Muscle layer of duodenum (tissue), 2 donors: ENCODE measurements around the gene SCPEP1.

ENCODE experiments used
- H3K27ac ChIP-seq: one replicate; pipeline ENCODE4 v1.7.0; 2013; ENCODE audit warnings: mild to moderate bottlenecking, low read length
- H3K27me3 ChIP-seq: one replicate; pipeline ENCODE4 v1.7.0; 2013; ENCODE audit warnings: low read depth, mild to moderate bottlenecking, control low read depth, low read length
- H3K36me3 ChIP-seq, 2 donors: one replicate each; pipeline ENCODE4 v1.7.0; 2013; ENCODE audit warnings: low read length in 2 of 2, control low read depth in 1 of 2, mild to moderate bottlenecking in 1 of 2; ENCODE audit not compliant: insufficient read depth in 2 of 2, control insufficient read depth in 1 of 2
- H3K4me1 ChIP-seq, 2 donors: one replicate each; pipeline ENCODE4 v1.7.0; 2013; ENCODE audit warnings: low read length in 2 of 2, mild to moderate bottlenecking in 2 of 2, control low read depth in 1 of 2, moderate library complexity in 1 of 2; ENCODE audit not compliant: insufficient read depth in 2 of 2, control insufficient read depth in 1 of 2
- H3K4me3 ChIP-seq, 2 donors: one replicate each; pipeline ENCODE4 v1.7.0; 2013; ENCODE audit warnings: low read length in 2 of 2, low read depth in 1 of 2, mild to moderate bottlenecking in 1 of 2
- H3K9me3 ChIP-seq, 2 donors: one replicate each; pipeline ENCODE4 v1.7.0; 2013; ENCODE audit warnings: low read length in 2 of 2, control low read depth in 1 of 2, mild to moderate bottlenecking in 1 of 2; ENCODE audit not compliant: control insufficient read depth in 1 of 2
- donor health status: healthy.

The SCPEP1 gene

DNA sequence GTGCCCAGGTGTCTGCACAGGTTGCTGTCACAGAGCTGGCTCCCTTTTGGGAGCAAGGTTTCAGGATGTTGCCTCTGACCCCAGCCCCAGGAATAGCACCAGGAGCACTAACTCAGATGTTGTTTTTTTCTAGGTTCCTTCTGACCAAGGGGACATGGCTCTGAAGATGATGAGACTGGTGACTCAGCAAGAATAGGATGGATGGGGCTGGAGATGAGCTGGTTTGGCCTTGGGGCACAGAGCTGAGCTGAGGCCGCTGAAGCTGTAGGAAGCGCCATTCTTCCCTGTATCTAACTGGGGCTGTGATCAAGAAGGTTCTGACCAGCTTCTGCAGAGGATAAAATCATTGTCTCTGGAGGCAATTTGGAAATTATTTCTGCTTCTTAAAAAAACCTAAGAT lies 28.1 kb downstream of the SCPEP1 start:
- peaks cover 5 to 40% of the 10 kb centered on the region in 2 donors for H3K36me3 ChIP-seq
- no peaks in the 10 kb centered on the region for H3K27me3 ChIP-seq
- H3K4me1 ChIP-seq, result no peaks in the 10 kb centered on the region
- H3K4me3 ChIP-seq, result no peak overlapping the region
- H3K27ac ChIP-seq, result no peak overlapping the region
- no peaks in the 10 kb centered on the region for H3K9me3 ChIP-seq

DNA sequence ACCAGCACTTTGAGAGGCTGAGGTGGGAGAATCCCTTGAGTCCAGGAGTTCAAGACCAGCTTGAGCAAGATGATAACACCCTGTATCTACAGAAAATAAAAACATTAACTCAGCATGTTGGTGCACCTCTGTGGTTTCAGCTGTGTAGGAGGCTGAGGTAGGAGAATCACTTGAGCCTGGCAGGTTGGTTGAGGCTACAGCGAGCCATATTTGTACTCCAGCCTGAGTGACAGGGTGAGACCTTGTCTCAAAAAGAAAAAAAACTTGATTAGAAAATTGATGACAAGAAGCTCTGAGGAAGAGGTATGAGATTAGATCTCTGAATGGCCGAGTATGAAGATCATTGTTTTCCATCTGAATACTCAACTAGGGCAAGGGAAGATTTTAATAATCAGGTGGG lies 31.0 kb downstream of the SCPEP1 start:
- no peaks in the 10 kb centered on the region for H3K27me3 ChIP-seq
- H3K4me3 ChIP-seq, result no peak overlapping the region
- peaks cover 0 to 12% of the 10 kb centered on the region in 2 donors for H3K36me3 ChIP-seq
- no peaks in the 10 kb centered on the region for H3K9me3 ChIP-seq
- H3K4me1 ChIP-seq, result no peaks in the 10 kb centered on the region
- H3K27ac ChIP-seq, result no peak overlapping the region

DNA sequence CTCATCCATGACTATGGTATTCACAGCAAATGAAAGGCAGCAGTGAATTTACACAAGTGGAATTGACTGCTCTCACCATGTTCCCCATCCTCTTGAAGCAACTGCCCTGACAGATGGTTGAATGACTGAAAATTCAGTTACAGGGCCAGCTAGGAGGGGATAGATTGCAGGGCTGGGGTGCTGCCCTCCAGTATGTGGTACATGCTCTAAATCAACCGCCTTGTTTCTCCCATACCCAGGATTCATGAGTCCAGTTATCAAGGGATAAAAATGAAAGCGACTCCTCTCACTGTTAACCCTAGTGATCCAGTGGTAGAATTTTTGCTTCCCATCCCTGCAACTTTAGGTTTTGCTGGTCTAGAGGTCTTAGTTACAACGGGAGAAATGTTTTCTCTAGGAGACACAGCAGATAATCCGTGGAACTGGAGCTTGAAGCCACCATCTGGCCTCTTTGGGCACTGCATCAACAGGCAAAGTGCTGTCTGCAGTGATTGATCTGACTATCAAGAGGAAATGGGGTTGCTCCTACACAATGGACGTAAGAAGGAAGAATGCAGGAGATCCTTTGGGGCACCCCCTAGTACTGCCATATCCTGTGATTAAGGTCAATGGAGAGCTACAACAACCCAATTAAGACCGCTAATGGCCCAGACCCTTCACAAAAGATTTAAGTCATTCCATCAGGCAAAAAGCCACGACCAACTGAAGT lies 32.0 kb downstream of the SCPEP1 start:
- Histone ChIP-seq H3K4me1 (no peaks in the 10 kb centered on the region), H3K9me3 (no peaks in the 10 kb centered on the region), H3K27me3 (no peaks in the 10 kb centered on the region), H3K36me3 (peaks cover 0 to 12% of the 10 kb centered on the region in 2 donors), H3K4me3 (peak overlapping the region in 1 of 2 donors; percentile 12), H3K27ac (no peak overlapping the region)

DNA sequence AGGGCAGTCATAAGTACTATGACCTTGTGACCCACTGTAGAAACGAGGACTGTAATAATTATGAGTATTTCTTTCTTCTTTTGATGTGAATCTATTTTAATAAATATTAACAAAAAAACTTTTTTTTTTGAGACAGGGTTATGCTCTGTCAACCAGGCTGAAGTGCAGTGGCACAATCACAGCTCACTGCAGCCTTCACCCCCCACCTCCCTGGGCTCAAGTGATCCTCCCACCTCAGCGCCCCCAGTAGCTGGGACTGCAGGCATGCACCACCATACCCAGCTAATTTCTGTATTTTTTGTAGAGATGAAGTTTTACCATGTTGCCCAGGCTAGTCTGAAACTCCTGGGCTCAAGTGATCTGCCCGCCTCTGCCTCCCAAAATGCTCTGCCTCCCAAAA lies 32.6 kb downstream of the SCPEP1 start:
- no peaks in the 10 kb centered on the region for H3K27me3 ChIP-seq
- peaks cover 0 to 7% of the 10 kb centered on the region in 2 donors for H3K36me3 ChIP-seq
- H3K4me3 ChIP-seq, result no peak overlapping the region
- H3K27ac ChIP-seq, result no peak overlapping the region
- no peaks in the 10 kb centered on the region for H3K9me3 ChIP-seq
- H3K4me1 ChIP-seq, result no peaks in the 10 kb centered on the region

DNA sequence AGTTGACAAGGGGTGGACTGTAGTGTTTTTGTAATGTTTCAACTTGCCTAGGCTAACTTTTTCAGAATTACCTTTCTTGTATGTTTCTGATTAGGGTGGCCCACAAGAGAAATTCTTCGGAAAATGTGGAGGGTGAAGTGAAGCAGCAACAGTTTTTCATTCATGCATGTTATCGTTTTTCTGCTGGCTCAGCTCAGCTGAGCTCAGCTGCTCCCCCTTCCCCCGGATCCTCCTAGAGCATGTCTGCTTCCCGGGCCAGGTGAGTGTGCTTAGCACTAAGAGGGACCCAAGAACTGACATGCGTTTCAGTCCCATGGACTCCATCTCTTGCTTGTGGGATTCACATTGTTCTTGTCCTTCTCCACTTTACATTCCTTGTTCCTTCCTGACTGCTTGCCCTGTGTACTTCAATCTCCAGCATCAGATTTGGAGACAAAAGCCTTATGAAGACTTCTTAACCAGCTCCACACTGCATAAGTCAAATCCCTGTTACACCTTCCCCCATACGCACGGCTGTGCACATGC lies 33.6 kb downstream of the SCPEP1 start:
- Histone ChIP-seq H3K9me3 (no peaks in the 10 kb centered on the region), H3K4me1 (no peaks in the 10 kb centered on the region), H3K36me3 (no peaks in the 10 kb centered on the region), H3K4me3 (no peak overlapping the region), H3K27me3 (no peaks in the 10 kb centered on the region), H3K27ac (no peak overlapping the region)

DNA sequence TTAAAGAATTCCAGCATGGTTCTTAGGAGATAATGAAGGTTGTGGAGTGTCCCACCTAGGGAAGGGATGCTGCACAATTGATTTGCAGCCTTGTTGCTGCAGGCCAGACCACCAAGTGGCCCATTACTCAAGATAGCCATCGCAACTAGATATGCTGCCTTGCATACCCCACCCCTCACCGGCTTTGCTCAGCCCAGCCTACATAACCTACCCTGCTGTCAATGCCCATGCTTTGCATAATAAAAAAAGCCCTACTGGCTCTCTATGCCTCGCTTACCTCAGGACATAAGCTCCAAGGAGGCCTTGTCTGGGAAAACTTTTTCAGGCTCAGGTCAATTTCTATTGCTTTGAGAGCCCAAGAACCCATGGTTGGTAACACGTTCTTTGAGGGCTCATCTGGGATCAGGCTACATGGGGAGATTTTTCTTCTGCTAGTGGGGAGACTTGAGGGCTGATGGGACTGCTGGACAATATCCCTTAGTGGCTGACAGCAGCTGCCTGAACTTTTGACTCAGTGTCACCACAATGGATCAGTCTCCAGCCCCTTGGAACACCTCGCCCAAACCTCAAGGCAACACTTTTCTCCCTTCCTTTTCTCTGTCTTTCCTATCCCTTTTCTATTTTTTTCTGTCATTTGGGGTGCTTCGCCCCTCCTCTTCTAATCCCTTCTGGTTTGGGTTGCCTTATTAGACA lies 38.3 kb downstream of the SCPEP1 start:
- no peaks in the 10 kb centered on the region for H3K4me1 ChIP-seq

DNA sequence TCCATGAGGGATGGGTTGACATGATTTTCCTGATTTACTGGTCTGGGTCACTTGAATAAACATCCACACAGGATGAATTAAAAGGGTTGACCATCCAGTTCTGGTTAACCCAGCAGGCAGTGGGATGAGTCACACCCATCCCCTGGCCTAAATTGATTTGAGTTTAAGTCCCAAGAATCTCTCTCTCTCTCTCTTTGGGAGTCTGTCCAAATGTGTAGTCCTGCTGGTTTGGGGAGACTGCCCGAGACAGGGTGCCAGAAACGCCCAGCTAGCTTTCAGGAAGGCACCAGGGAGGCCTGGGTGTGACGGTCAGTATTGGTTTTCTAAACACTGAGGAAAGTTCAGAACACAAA lies 38.8 kb downstream of the SCPEP1 start:
- no peaks in the 10 kb centered on the region for H3K36me3 ChIP-seq
- no peaks in the 10 kb centered on the region for H3K27me3 ChIP-seq
- H3K27ac ChIP-seq, result no peak overlapping the region
- no peak overlapping the region for H3K4me3 ChIP-seq
- no peaks in the 10 kb centered on the region for H3K4me1 ChIP-seq
- H3K9me3 ChIP-seq, result no peaks in the 10 kb centered on the region

More for the DNA sequence above, 38.3 kb downstream of the SCPEP1 start:
- Histone ChIP-seq H3K4me3 (no peak overlapping the region), H3K27ac (no peak overlapping the region), H3K36me3 (no peaks in the 10 kb centered on the region), H3K27me3 (no peaks in the 10 kb centered on the region), H3K9me3 (no peaks in the 10 kb centered on the region)

DNA sequence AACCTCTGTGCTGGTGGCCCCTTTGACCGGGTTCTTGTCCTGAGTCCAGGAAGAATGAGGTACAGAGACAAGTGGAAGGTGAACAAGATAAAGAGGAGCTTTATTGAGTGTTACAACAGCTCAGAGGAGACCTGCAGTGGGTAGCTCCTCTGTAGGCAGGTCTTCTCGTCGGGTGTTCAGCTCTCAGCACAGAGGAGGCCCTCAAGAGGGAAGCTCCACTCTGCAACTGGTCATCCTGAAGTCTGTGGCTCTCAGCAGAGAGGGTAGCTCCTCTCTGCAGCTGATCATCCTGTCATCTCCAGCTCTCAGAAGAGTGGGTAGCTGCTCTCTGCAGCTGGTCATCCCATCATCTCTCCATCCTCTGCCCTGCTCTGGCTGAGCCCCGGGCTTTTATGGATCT lies 39.7 kb downstream of the SCPEP1 start:
- Histone ChIP-seq H3K27ac (no peak overlapping the region), H3K4me1 (no peaks in the 10 kb centered on the region), H3K4me3 (no peak overlapping the region), H3K9me3 (no peaks in the 10 kb centered on the region), H3K27me3 (no peaks in the 10 kb centered on the region), H3K36me3 (no peaks in the 10 kb centered on the region)

DNA sequence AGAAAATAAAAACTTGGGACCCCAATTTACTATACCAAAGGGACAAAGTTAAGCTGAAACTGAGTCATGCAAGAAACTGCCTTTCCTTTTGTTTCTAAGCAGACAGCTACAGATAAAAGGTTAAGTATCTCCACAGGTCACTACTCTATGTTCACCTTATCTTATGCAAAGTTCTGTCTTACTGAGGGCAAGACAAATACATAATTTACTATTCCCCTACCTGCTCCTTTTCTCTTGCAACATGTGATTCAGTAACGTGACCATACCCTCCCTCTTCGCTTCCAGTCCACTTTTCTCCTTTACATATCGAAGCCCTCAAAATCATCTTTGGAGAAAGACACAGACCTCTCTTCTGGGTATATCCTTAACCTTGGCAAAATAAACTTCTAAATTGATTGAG lies 42.3 kb downstream of the SCPEP1 start:
- Histone ChIP-seq H3K36me3 (no peaks in the 10 kb centered on the region), H3K9me3 (no peaks in the 10 kb centered on the region), H3K27me3 (no peaks in the 10 kb centered on the region), H3K4me3 (no peak overlapping the region), H3K27ac (no peak overlapping the region), H3K4me1 (no peaks in the 10 kb centered on the region)

DNA sequence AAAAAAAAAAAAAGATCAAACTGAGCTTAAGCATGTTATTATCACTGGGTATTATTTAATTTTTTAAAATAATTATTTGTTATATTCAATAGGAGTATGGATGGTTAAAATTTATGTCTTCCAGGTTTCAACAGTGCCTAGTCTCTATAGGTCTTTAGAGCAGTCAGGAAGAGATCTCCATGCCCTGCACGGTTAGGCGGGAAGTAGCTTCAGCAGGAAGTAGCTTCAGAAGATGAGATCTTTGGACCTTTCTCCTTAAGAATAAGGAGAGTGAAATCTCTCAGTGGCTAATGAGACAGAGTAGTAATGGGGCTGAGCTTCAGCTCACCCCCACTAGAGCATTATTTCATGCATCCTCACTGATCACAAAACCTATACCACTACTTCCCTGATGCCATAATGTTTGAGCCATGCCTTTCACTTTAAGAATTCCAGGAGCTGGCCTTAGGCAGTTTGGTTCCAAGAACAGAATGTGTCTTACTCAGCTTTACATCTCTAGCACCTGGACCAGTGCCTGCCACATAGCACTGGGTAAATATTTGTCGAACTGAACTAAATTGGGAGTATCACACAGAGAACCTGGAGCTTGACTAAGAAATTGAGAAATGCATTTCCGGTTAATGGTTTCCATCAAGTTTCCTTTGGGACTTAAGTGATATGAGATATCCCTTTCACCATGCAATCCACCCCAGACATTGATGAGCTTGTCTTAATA lies 43.5 kb downstream of the SCPEP1 start:
- Histone ChIP-seq H3K36me3 (no peaks in the 10 kb centered on the region), H3K27me3 (no peaks in the 10 kb centered on the region), H3K27ac (no peak overlapping the region), H3K9me3 (no peaks in the 10 kb centered on the region), H3K4me3 (no peak overlapping the region), H3K4me1 (no peaks in the 10 kb centered on the region)

DNA sequence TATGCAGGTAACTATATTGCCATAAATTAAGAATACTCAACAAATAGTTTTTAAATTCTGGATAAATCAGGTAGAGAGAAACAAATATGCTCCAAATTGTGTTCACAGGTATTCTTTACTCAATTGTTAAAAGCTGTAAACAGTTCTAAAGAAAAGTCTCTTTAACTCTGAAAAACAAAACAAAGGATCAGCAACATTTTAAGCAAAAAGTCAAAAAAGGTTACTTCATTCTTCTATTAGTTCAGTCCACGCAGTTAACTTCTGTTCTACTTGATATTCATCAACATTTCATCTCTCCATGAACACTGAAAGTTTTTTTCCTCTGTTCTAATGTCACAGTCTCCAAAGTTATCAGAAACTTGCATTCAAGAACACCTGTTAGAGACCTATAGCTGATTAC lies 47.9 kb downstream of the SCPEP1 start:
- Histone ChIP-seq H3K36me3 (no peaks in the 10 kb centered on the region), H3K27me3 (no peaks in the 10 kb centered on the region), H3K9me3 (peaks cover 0 to 4% of the 10 kb centered on the region in 2 donors), H3K27ac (no peak overlapping the region), H3K4me3 (no peak overlapping the region), H3K4me1 (no peaks in the 10 kb centered on the region)
